ENCODE results near the gene MTHFSD. TPM values are rescaled to one million over a fixed set of nuclear protein-coding genes. Genes with fewer than 3 reads are reported as not detected.

MTHFSD gene
- total RNA-seq, 1 donor: 14.7 TPM

DNA sequence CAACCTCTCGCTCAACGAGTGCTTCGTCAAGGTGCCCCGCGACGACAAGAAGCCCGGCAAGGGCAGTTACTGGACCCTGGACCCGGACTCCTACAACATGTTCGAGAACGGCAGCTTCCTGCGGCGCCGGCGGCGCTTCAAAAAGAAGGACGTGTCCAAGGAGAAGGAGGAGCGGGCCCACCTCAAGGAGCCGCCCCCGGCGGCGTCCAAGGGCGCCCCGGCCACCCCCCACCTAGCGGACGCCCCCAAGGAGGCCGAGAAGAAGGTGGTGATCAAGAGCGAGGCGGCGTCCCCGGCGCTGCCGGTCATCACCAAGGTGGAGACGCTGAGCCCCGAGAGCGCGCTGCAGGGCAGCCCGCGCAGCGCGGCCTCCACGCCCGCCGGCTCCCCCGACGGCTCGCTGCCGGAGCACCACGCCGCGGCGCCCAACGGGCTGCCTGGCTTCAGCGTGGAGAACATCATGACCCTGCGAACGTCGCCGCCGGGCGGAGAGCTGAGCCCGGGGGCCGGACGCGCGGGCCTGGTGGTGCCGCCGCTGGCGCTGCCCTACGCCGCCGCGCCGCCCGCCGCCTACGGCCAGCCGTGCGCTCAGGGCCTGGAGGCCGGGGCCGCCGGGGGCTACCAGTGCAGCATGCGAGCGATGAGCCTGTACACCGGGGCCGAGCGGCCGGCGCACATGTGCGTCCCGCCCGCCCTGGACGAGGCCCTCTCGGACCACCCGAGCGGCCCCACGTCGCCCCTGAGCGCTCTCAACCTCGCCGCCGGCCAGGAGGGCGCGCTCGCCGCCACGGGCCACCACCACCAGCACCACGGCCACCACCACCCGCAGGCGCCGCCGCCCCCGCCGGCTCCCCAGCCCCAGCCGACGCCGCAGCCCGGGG, 12.9 kb upstream of the MTHFSD start:
- H3K4me3 ChIP-seq (ENCODE audit: low read depth, low read length): peak overlapping the region; percentile 71
- peak; percentile 51 for DNase-seq (ENCODE audit: low read depth)
- TF ChIP-seq CTCF (IDR thresholded peaks at IDR 0.05; ENCODE audit: insufficient read depth, low read depth, low read length): peak; percentile 4

DNA sequence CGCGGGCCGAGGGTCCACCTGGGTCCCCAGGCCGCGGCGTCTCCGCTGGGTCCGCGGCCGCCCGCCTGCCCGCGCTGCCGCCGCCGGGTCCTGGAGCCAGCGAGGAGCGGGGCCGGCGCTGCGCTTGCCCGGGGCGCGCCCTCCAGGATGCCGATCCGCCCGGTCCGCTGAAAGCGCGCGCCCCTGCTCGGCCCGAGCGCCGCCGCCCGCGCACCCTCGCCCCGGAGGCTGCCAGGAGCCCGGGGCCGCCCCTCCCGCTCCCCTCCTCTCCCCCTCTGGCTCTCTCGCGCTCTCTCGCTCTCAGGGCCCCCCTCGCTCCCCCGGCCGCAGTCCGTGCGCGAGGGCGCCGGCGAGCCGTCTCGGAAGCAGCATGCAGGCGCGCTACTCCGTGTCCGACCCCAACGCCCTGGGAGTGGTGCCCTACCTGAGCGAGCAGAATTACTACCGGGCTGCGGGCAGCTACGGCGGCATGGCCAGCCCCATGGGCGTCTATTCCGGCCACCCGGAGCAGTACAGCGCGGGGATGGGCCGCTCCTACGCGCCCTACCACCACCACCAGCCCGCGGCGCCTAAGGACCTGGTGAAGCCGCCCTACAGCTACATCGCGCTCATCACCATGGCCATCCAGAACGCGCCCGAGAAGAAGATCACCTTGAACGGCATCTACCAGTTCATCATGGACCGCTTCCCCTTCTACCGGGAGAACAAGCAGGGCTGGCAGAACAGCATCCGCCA, 12.1 kb upstream of the MTHFSD start:
- no peak for TF ChIP-seq CTCF (IDR thresholded peaks at IDR 0.05; ENCODE audit: insufficient read depth, low read depth, low read length)
- DNase-seq (ENCODE audit: low read depth): peak; percentile 61
- H3K4me3 ChIP-seq (ENCODE audit: low read depth, low read length): peak overlapping the region; percentile 71

- TF ChIP-seq CTCF (IDR thresholded peaks at IDR 0.05; ENCODE audit: insufficient read depth, low read depth, low read length): no peak
- H3K4me3 ChIP-seq (ENCODE audit: low read depth, low read length): peak within 1 kb of the TSS; percentile 71
- DNase-seq (ENCODE audit: low read depth): peak; percentile 93
Measured at GRCh38 chr16:86566601-86566965, 11.5 kb upstream of the MTHFSD start, which contains the start of gene FOXC2. FOXC2 (plus strand) TSS chr16:86566829; CDS start chr16:86567336, 507 bp downstream.

DNA sequence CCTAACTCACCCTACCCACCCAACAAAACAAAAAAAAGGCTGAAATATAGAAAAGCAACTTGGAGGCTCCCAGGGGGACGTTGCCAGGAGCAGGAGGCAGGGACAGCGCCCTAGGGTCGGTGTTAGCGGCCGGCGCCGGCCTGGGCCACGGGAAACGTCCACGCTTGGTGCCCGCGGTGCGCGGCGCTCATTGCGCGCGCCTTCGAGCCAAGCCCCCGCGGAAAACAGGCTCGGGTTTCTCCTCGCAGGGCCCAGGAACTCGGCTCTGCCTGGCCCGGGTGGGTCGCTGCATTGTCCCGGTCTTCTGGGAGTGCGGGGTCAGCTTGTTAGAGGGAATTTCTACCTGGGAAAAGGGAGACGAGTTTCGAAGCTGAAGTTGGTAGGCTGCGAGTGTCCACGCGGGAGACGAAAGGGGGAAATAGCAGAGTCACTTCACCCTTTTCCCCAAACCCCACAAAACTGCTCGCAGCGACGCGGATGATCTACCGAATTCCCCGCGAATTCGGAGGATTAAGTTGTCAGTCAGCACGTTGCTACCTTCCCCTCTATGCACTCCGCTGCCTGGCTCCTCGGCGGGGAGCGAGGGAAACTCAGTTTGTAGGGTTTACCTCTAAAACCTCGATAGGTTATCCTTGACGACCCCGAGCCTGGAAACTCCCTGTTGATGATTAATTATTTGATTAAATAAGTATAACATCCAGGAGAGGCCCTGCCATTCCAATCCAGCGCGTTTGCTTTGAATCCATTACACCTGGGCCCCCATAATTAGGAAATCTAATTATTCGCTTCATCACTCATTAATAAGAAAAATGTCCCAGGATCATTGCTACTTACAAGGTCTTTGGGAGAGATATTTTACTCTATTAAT, 10.8 kb upstream of the MTHFSD start:
- TF ChIP-seq CTCF (IDR thresholded peaks at IDR 0.05; ENCODE audit: insufficient read depth, low read depth, low read length): no peak
- DNase-seq (ENCODE audit: low read depth): no peak
- peak overlapping the region; percentile 22 for H3K4me3 ChIP-seq (ENCODE audit: low read depth, low read length)

DNA sequence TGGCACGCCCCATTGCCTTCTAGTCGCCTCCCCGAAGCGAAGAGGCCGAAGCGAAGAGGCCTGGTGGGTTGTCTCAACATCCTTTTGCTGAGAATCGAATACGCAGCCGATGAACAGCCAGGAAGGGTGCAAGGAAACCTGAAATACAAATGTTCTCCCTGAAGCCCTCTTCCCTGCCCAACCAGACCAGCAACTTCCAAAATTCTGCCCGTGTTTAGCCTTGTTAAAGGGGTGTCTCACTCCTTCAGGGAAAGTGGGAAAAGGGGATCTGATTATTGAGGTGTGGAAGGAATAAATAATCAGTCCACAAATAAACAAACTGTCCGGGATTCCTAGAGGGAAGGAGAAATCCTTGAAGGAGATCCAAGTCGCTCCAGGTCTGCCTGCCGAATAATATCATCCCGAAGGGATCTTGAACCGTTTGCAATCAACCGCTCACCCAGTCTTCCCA, 10.2 kb upstream of the MTHFSD start:
- TF ChIP-seq CTCF (IDR thresholded peaks at IDR 0.05; ENCODE audit: insufficient read depth, low read depth, low read length): no peak
- no peak for DNase-seq (ENCODE audit: low read depth)
- H3K4me3 ChIP-seq (ENCODE audit: low read depth, low read length): no peak overlapping the region
